Parathyroid adenoma (tissue), 2 donors: ENCODE data around the gene CHMP4B.
"Not testable (repeated sequence)": the region's sequence is repeated elsewhere in the genome, so short reads cannot be mapped to it uniquely, and the experiment has no call there.

Source experiments
- H2AFZ ChIP-seq: fragments of 300-600 bp; sonication (generic); one replicate; pipeline ENCODE4 v1.7.0; 2017; ENCODE audit warnings: antibody characterized with exemption, mild to moderate bottlenecking
- H3K27ac ChIP-seq: fragments of 300-600 bp; sonication (generic); one replicate; pipeline ENCODE4 v1.7.0; 2017
- H3K27me3 ChIP-seq: fragments of 300-600 bp; sonication (generic); one replicate; pipeline ENCODE4 v1.7.0; 2017; ENCODE audit warnings: low read length; ENCODE audit not compliant: control insufficient read depth, insufficient read depth
- H3K36me3 ChIP-seq: fragments of 300-600 bp; sonication (generic); one replicate; pipeline ENCODE4 v1.7.0; 2017; ENCODE audit warnings: low read length; ENCODE audit not compliant: control insufficient read depth, insufficient read depth
- H3K4me1 ChIP-seq: fragments of 300-600 bp; sonication (generic); one replicate; pipeline ENCODE4 v1.7.0; 2017; ENCODE audit warnings: control low read depth
- H3K4me2 ChIP-seq: fragments of 300-600 bp; sonication (generic); one replicate; pipeline ENCODE4 v1.7.0; 2017; ENCODE audit warnings: low read length
- H3K4me3 ChIP-seq: fragments of 300-600 bp; sonication (generic); one replicate; pipeline ENCODE4 v1.7.0; 2017; ENCODE audit warnings: low read depth, low read length
- H3K79me2 ChIP-seq: fragments of 300-600 bp; sonication (generic); one replicate; pipeline ENCODE4 v1.7.0; 2017; ENCODE audit warnings: control low read depth
- H3K9ac ChIP-seq: fragments of 300-600 bp; sonication (generic); one replicate; pipeline ENCODE4 v1.7.0; 2017; ENCODE audit warnings: mild to moderate bottlenecking
- H3K9me3 ChIP-seq: fragments of 300-600 bp; sonication (generic); one replicate; pipeline ENCODE4 v1.7.0; 2017; ENCODE audit warnings: low read length; ENCODE audit not compliant: control insufficient read depth
- TF ChIP-seq, protein P1 (sequence below): fragments of 300-600 bp; sonication (generic); IDR thresholded peaks from one replicate; pipeline ENCODE4 v1.7.0; 2017; ENCODE audit warnings: antibody characterized with exemption, mild to moderate bottlenecking
- donor health status: primary hyperparathyroidism.

Gene CHMP4B

DNA sequence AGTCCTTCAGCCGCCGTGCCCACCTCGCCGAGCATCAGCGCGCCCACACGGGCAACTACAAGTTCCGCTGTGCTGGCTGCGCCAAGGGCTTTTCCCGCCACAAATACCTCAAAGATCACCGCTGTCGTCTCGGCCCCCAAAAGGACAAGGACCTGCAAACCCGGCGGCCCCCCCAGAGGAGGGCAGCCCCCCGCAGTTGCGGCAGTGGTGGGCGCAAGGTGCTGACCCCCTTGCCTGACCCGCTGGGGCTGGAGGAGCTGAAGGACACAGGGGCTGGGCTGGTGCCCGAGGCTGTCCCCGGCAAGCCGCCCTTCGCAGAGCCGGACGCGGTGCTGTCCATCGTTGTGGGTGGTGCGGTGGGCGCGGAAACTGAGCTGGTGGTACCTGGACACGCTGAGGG, 20.1 kb upstream of the CHMP4B start:
- Histone ChIP-seq H3K36me3 (no peaks in the 10 kb centered on the region), H3K79me2 (no peaks in the 10 kb centered on the region), H3K27ac (no peak overlapping the region), H3K4me2 (no peak overlapping the region), H3K4me3 (no peak overlapping the region), H3K9ac (no peak overlapping the region), H3K27me3 (no peaks in the 10 kb centered on the region), H3K4me1 (no peaks in the 10 kb centered on the region), H3K9me3 (no peaks in the 10 kb centered on the region), H2AFZ (no peak overlapping the region)
- TF ChIP-seq, protein P1, sequence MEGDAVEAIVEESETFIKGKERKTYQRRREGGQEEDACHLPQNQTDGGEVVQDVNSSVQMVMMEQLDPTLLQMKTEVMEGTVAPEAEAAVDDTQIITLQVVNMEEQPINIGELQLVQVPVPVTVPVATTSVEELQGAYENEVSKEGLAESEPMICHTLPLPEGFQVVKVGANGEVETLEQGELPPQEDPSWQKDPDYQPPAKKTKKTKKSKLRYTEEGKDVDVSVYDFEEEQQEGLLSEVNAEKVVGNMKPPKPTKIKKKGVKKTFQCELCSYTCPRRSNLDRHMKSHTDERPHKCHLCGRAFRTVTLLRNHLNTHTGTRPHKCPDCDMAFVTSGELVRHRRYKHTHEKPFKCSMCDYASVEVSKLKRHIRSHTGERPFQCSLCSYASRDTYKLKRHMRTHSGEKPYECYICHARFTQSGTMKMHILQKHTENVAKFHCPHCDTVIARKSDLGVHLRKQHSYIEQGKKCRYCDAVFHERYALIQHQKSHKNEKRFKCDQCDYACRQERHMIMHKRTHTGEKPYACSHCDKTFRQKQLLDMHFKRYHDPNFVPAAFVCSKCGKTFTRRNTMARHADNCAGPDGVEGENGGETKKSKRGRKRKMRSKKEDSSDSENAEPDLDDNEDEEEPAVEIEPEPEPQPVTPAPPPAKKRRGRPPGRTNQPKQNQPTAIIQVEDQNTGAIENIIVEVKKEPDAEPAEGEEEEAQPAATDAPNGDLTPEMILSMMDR: no peak

DNA sequence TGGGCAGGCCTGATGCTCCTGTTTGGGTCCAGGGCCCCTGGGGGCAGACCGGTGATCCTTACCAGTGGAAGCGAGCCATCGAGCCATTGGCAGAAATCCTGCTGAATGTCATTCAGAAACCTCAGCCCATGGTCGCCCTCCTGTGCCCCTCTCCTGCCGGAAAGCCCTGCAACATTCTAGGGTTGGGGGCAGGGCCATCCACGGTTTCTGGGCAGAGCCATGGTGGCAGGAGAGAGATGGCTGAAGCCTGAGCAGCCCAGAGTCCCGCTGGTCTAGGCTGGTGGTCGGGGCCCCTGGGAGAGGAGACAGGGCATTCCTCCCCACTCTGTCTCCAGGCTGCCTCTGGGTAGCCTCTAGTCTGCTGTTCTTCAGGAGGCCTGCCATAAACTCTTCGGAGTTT, 19.6 kb upstream of the CHMP4B start:
- Histone ChIP-seq H2AFZ (no peak overlapping the region), H3K4me3 (no peak overlapping the region), H3K4me1 (peaks cover 1% of the 10 kb centered on the region), H3K36me3 (no peaks in the 10 kb centered on the region), H3K9me3 (no peaks in the 10 kb centered on the region), H3K79me2 (no peaks in the 10 kb centered on the region), H3K9ac (no peak overlapping the region), H3K4me2 (no peak overlapping the region), H3K27ac (no peak overlapping the region), H3K27me3 (no peaks in the 10 kb centered on the region)
- TF ChIP-seq, protein P1: no peak

DNA sequence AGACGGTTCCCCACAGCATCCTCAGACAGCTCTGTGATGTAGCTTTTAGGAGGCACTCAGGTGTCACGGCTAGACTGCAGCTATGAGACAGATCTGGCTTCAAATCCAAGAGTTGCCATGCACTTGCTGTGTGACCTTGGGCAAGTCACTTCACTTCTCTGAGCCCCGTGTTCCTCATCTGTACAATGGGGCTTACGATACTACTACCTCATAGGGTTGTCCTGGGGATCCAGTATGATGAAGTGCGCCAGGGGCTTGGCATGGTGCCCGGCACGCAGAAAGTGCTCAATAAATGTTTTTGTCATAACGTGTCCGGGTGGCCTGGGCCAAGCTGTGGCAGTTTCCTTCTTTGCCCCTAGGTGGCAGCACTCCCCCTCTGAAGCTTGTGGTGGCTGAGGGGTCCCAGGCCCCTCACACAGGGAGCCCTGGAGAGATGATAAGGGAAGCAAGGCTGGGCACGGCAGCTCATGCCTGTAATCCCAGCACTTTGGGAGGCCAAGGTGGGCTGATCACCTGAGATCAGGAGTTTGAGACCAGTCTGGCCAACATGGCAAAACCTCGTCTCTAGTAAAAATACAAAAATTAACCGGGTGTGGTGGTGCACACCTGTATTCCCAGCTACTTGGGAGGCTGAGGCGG, 19.1 kb upstream of the CHMP4B start:
- no peaks in the 10 kb centered on the region for H3K79me2 ChIP-seq
- no peaks in the 10 kb centered on the region for H3K9me3 ChIP-seq
- TF ChIP-seq, protein P1: peak; percentile 81
- H3K4me2 ChIP-seq: no peak overlapping the region
- H3K9ac ChIP-seq: no peak overlapping the region
- no peak overlapping the region for H3K4me3 ChIP-seq
- H3K27ac ChIP-seq: no peak overlapping the region
- no peak overlapping the region for H2AFZ ChIP-seq
- H3K27me3 ChIP-seq: no peaks in the 10 kb centered on the region
- no peaks in the 10 kb centered on the region for H3K36me3 ChIP-seq
- H3K4me1 ChIP-seq: peaks cover 7% of the 10 kb centered on the region

DNA sequence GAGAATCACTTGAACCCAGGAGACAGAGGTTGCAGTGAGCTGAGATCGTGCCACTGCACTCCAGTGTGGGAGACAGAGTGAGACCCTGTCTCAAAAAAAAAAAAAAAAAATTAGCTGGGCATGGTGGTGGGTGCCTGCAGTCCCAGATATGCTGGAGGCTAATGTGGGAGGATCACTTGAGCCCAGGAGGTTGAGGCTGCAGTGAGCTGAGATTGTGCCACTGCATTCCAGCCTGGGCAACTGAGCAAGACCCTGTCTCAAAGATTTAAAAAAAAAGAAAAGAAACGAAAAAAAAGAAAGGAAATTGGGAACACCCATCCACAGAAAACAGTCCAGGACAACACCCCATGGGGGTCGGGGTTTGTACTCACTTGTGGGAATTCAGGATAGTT, 18.6 kb upstream of the CHMP4B start:
- H3K9ac ChIP-seq, H3K27ac ChIP-seq, H3K27me3 ChIP-seq, H3K4me3 ChIP-seq, H3K4me1 ChIP-seq, H2AFZ ChIP-seq, H3K79me2 ChIP-seq, H3K4me2 ChIP-seq, H3K9me3 ChIP-seq, H3K36me3 ChIP-seq: not testable (repeated sequence)

DNA sequence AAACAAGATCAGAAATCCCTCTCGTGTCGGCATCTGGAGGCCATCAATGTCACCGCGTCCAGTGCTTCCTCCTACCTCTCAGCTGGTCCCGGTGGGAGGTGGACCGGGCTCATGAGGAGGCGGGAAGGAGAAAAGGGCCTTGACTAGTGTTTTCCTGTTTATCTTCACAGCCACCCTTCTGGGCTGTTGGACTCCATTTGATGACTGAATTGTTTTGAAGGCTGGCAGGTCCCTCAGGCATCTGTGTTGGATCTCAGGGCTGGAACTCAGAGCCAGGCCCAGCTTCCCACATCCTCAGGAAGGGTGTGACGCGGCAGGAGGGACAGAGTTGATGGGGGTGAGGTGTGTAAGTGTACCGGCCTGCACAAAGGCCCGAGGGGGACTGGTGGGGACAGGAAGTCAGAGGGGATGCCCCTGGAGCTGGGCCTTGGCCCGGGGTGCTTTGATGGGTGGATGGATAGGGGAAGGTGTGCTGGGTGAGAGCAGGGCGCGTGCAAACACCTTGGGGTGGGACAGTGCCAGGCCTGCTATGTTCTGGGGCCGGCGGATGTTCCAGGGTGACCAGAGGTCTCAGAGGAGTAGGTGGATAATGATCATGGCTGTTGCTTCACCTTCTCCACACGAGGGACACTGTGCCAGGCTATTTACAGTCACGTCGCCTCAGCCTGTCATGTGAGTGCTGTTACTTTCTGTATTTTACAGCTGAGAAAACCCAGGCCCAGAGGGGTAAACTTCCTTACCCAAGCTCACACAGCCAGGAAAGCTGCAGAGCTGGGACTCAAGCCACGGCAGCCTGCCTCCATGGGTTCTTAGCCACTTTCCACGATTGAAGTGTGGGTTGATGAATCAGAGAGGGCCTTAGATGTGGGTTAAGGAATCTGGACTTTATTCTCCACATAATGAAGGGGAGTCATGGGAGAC, 17.9 kb upstream of the CHMP4B start:
- Histone ChIP-seq H3K79me2 (no peaks in the 10 kb centered on the region), H3K36me3 (no peaks in the 10 kb centered on the region), H3K9ac (no peak overlapping the region), H3K4me3 (no peak overlapping the region), H3K27ac (no peak overlapping the region), H3K27me3 (no peaks in the 10 kb centered on the region), H3K9me3 (no peaks in the 10 kb centered on the region), H2AFZ (no peak overlapping the region), H3K4me1 (peaks cover 7% of the 10 kb centered on the region), H3K4me2 (no peak overlapping the region)
- TF ChIP-seq, protein P1: no peak
